Cardiac muscle cell (in vitro differentiated cells and primary cell): Measurements from ENCODE around the gene RPP25L. TPM values are rescaled to one million over a fixed set of nuclear protein-coding genes. Genes with fewer than 3 reads are reported as not detected.
A peak's percentile ranks its signal among the peaks of the same experiment; 100 is the strongest.

Experiments
- DNase-seq, 2 donors: peaks; one replicate each; pipeline versions ENCODE4 v3.0.0 to v3.0.0-alpha.2; 2010 to 2017; ENCODE audit warnings: low read depth in 1 of 2, low spot score in 1 of 2
- H3K27ac ChIP-seq: fragments of 200-600 bp; sonication (generic); 2 replicates; pipeline ENCODE4 v1.5.1; 2016
- H3K27me3 ChIP-seq: fragments of 200-600 bp; sonication (generic); 2 replicates; pipeline ENCODE4 v1.6.0; 2016; ENCODE audit warnings: control low read depth
- H3K36me3 ChIP-seq: fragments of 200-600 bp; sonication (generic); 2 replicates; pipeline ENCODE4 v1.5.1; 2016; ENCODE audit warnings: control low read depth
- H3K4me1 ChIP-seq: fragments of 200-600 bp; sonication (generic); 2 replicates; pipeline ENCODE4 v1.8.1; 2017; ENCODE audit warnings: low read depth, mild to moderate bottlenecking, mixed run types
- H3K4me3 ChIP-seq: fragments of 200-600 bp; sonication (generic); 2 replicates; pipeline ENCODE4 v1.5.1; 2016; ENCODE audit warnings: mild to moderate bottlenecking
- H3K9me3 ChIP-seq: fragments of 200-600 bp; sonication (generic); 2 replicates; pipeline ENCODE4 v1.5.1; 2017; ENCODE audit warnings: low read depth, mild to moderate bottlenecking, control low read depth
- polyA plus RNA-seq: library from polyadenylated mRNA; unstranded; fragments of >200 nt; fragmentation: Nextera tagmentation; extraction: Ambion mirVana; gene quantifications from 2 replicates; pipeline ENCODE4 v1.2.1, GENCODE V29; 2016
- total RNA-seq: library from RNA; depleted of rRNA; stranded (reverse); fragments of >200 nt; gene quantifications from 2 replicates; pipeline ENCODE4 v1.2.3, GENCODE V29; 2016
- TF ChIP-seq, protein P1 (sequence below): IDR thresholded peaks from 2 replicates; pipeline ENCODE4 v1.5.1; 2012; ENCODE audit warnings: low read depth, mild to moderate bottlenecking, low read length

Gene RPP25L
- total and polyA plus RNA-seq, 2 experiments from 2014 or later: 68.4 to 84.3 TPM

DNA sequence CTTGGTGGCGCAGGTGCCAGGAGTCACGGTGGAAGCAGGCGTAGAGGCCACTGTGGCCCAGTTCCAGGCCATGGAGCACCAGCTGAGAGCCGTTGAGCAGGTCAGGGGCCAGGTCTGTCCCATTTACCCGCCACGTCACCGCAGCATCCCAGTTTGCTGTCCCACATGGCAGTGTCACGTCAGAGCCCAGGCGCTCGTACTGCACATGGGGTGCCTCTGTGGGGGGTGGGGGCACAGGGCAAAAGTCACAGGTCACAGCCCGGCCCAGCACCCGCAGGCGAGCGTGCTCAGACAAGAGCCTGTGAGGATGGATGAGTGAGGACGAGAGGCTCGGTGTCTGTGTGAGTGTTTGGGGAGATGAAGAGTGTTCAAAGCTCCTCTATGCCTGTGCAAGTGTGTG, 47.3 kb downstream of the RPP25L start:
- no peak for DNase-seq
- TF ChIP-seq, protein P1, sequence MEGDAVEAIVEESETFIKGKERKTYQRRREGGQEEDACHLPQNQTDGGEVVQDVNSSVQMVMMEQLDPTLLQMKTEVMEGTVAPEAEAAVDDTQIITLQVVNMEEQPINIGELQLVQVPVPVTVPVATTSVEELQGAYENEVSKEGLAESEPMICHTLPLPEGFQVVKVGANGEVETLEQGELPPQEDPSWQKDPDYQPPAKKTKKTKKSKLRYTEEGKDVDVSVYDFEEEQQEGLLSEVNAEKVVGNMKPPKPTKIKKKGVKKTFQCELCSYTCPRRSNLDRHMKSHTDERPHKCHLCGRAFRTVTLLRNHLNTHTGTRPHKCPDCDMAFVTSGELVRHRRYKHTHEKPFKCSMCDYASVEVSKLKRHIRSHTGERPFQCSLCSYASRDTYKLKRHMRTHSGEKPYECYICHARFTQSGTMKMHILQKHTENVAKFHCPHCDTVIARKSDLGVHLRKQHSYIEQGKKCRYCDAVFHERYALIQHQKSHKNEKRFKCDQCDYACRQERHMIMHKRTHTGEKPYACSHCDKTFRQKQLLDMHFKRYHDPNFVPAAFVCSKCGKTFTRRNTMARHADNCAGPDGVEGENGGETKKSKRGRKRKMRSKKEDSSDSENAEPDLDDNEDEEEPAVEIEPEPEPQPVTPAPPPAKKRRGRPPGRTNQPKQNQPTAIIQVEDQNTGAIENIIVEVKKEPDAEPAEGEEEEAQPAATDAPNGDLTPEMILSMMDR: no peak
- no peaks in the 10 kb centered on the region for H3K36me3 ChIP-seq
- H3K9me3 ChIP-seq: no peaks in the 10 kb centered on the region
- peaks cover 29% of the 10 kb centered on the region for H3K4me1 ChIP-seq
- H3K27me3 ChIP-seq: no peaks in the 10 kb centered on the region
- H3K4me3 ChIP-seq: no peak overlapping the region
- no peak overlapping the region for H3K27ac ChIP-seq

DNA sequence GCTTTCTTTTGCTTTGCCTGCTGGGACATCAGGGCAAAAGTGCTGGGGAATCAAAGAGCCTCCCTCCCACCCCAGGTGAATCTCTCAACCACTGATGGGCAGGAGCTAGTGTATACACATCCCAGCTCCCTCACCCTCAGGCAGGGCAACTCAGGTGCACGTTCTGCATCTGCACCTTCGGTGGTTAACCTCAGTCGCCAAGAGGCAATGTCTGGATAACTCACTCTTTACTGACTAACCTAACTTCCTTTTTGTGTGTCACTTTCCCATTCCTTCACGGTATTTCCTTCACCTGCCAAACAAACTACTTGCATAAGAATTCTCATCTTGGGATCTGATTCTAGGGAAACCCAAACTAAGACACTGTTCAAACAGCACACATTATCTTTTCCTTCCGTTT, 48.6 kb downstream of the RPP25L start:
- Histone ChIP-seq H3K36me3 (no peaks in the 10 kb centered on the region), H3K4me1 (peaks cover 43% of the 10 kb centered on the region), H3K4me3 (no peak overlapping the region), H3K27me3 (no peaks in the 10 kb centered on the region), H3K27ac (no peak overlapping the region), H3K9me3 (no peaks in the 10 kb centered on the region)
- DNase-seq: no peak
- TF ChIP-seq, protein P1: no peak

DNA sequence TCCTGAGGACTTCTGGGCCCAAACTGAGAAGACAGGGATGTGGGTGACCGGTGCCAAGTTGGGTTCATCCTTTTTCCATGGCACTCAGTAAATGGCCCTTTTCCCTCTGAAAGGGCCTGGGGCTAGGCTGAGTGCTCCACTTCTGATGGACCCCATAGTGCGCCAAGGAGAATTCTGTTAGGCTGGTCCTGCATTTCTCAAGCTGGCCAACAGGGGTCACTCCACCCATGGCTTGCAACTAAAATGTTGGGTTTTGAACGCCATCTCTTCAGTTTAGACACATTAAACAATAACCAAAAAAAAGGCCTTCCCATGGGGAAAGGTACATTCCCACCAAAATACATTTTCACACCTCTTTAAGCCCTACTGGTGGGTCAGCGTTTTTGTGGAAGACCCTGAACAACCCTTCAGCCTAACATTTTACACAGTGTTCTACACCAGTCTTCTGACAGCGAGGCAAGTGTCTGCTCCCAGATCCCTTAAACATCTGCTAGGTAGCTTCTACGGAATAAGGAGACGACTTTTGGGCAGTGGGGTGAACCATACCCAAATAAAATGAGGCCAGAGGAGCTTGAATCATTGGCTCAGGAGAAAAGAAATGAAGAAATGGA, 49.7 kb downstream of the RPP25L start:
- TF ChIP-seq, protein P1: peak; percentile 54
- no peaks in the 10 kb centered on the region for H3K36me3 ChIP-seq
- H3K4me1 ChIP-seq: peaks cover 53% of the 10 kb centered on the region
- H3K4me3 ChIP-seq: no peak overlapping the region
- no peaks in the 10 kb centered on the region for H3K9me3 ChIP-seq
- H3K27ac ChIP-seq: no peak overlapping the region
- H3K27me3 ChIP-seq: no peaks in the 10 kb centered on the region
- no peak for DNase-seq

DNA sequence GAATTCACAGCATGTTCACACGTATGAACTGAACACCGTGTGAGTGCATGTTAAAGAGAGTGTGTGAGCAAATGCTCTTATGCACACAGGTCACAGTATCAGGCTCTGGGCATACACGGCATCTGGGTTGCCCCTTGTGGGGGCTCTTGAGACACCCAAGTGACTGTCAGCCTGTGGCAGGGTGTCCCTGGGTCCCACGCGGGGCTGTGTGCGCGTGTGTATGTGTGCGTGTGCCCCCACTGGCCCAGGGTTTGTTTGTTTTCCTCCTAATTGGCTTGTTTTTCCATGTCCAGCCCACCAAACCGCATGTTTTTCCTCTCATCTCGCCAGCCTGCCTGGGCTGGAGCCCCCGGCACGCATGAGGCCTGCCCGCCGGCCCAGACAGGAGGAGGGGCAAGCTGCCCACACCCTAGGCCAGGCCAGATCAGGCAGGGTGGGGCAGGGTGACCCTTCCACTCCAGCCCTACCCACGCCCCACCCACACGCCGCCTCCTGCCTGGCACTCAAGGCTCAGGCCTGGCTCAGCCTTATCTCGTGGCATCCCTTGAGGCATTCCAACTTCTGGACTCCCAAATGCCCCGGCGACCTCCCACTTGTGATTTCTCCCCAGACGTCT, 51.2 kb downstream of the RPP25L start:
- TF ChIP-seq, protein P1: no peak
- Histone ChIP-seq H3K36me3 (no peaks in the 10 kb centered on the region), H3K9me3 (no peaks in the 10 kb centered on the region), H3K4me1 (peaks cover 49% of the 10 kb centered on the region), H3K4me3 (no peak overlapping the region), H3K27me3 (no peaks in the 10 kb centered on the region), H3K27ac (peak overlapping the region; percentile 81)
- no peak for DNase-seq

Other genes starting within 250 kb of the RPP25L start
- 0.92 and 2.0 TPM in 2 replicates for gene MYORG, start 235.2 kb downstream of the RPP25L start, total RNA-seq
- 1.1 and 1.2 TPM in 2 replicates for gene MYORG, start 235.2 kb downstream of the RPP25L start, polyA plus RNA-seq
- gene FAM219A, start 153.5 kb downstream of the RPP25L start, total RNA-seq: 16.0 and 21.1 TPM in 2 replicates
- 13.8 and 15.0 TPM in 2 replicates for gene FAM219A, start 153.5 kb downstream of the RPP25L start, polyA plus RNA-seq
- 0.95 and 1.6 TPM in 2 replicates for gene DNAI1, start 153.3 kb downstream of the RPP25L start, total RNA-seq
- gene DNAI1, start 153.3 kb downstream of the RPP25L start, polyA plus RNA-seq: 1.7 and 2.2 TPM in 2 replicates
- gene ENHO, start 89.1 kb downstream of the RPP25L start, total RNA-seq: 3.9 and 7.6 TPM in 2 replicates
- 8.7 and 13.1 TPM in 2 replicates for gene ENHO, start 89.1 kb downstream of the RPP25L start, polyA plus RNA-seq
- gene CNTFR, start 22.4 kb downstream of the RPP25L start, total RNA-seq: 23.1 and 29.8 TPM in 2 replicates
- 15.5 and 22.4 TPM in 2 replicates for gene CNTFR, start 22.4 kb downstream of the RPP25L start, polyA plus RNA-seq
- 79.8 and 82.7 TPM in 2 replicates for gene DCTN3, start 8.4 kb upstream of the RPP25L start, total RNA-seq
- gene DCTN3, start 8.4 kb upstream of the RPP25L start, polyA plus RNA-seq: 172 and 180 TPM in 2 replicates
- gene ARID3C, start 17.0 kb upstream of the RPP25L start, total RNA-seq: 0.27 and 1.7 TPM in 2 replicates
- gene ARID3C, start 17.0 kb upstream of the RPP25L start, polyA plus RNA-seq: 1.4 TPM in 1 of 2 replicates, not detected in the other
- 106 and 125 TPM in 2 replicates for gene SIGMAR1, start 25.7 kb upstream of the RPP25L start, total RNA-seq
- gene SIGMAR1, start 25.7 kb upstream of the RPP25L start, polyA plus RNA-seq: 137 and 144 TPM in 2 replicates
- 82.2 and 121 TPM in 2 replicates for gene GALT, start 34.6 kb upstream of the RPP25L start, total RNA-seq
- 148 and 174 TPM in 2 replicates for gene GALT, start 34.6 kb upstream of the RPP25L start, polyA plus RNA-seq
- 64.6 and 98.7 TPM in 2 replicates for gene IL11RA, start 40.1 kb upstream of the RPP25L start, total RNA-seq
- gene IL11RA, start 40.1 kb upstream of the RPP25L start, polyA plus RNA-seq: 88.2 and 120 TPM in 2 replicates
- 0.77 and 2.0 TPM in 2 replicates for gene CCL27, start 50.6 kb upstream of the RPP25L start, total RNA-seq
- 1.1 and 1.3 TPM in 2 replicates for gene CCL27, start 50.6 kb upstream of the RPP25L start, polyA plus RNA-seq
- not detected in 2 replicates for gene CCL19, start 79.2 kb upstream of the RPP25L start, total RNA-seq
- gene CCL19, start 79.2 kb upstream of the RPP25L start, polyA plus RNA-seq: not detected in 2 replicates
- gene CCL21, start 98.0 kb upstream of the RPP25L start, total RNA-seq: 3.6 and 8.2 TPM in 2 replicates
- gene CCL21, start 98.0 kb upstream of the RPP25L start, polyA plus RNA-seq: 2.2 and 8.0 TPM in 2 replicates